Tibial nerve (tissue), 3 donors: ENCODE measurements around the gene SYNPO2L.

ENCODE experiments used
- POLR2A ChIP-seq, 2 donors: fragments of 450-650 bp; IDR thresholded peaks; one replicate each; pipeline ENCODE4 v1.6.1; 2017; ENCODE audit warnings: antibody characterized with exemption in 2 of 2, mild to moderate bottlenecking in 2 of 2, moderate library complexity in 2 of 2
- TF ChIP-seq, protein P1 (sequence below), 5 experiments: fragments of 200-600 bp in 3 of 5; fragments of 450-650 bp in 2 of 5; sonication (generic) in 3 of 5; IDR thresholded peaks; one replicate each; pipeline ENCODE4 v1.5.1; 2016 to 2019; ENCODE audit warnings: antibody characterized with exemption in 5 of 5, mild to moderate bottlenecking in 3 of 5, moderate library complexity in 2 of 5

DNA sequence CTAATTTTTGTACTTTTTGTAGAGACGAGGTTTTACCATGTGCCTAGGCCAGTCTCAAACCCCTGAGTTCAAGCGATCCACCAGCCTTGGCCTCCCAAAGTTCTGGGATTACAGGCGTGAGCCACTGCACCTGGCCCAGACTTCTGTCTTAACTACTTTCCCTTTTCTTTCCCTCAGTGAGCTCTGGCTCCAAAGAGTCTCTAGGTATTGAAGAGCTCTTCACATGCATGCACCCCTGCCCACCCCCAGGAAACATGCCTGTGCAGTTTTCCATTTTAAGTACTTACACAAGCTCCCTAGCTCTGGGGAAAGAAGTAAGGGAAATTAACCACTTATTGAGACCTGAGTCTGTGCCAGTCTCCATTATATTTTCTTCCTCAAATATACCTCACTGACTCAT, 16.5 kb downstream of the SYNPO2L start:
- TF ChIP-seq, protein P1, sequence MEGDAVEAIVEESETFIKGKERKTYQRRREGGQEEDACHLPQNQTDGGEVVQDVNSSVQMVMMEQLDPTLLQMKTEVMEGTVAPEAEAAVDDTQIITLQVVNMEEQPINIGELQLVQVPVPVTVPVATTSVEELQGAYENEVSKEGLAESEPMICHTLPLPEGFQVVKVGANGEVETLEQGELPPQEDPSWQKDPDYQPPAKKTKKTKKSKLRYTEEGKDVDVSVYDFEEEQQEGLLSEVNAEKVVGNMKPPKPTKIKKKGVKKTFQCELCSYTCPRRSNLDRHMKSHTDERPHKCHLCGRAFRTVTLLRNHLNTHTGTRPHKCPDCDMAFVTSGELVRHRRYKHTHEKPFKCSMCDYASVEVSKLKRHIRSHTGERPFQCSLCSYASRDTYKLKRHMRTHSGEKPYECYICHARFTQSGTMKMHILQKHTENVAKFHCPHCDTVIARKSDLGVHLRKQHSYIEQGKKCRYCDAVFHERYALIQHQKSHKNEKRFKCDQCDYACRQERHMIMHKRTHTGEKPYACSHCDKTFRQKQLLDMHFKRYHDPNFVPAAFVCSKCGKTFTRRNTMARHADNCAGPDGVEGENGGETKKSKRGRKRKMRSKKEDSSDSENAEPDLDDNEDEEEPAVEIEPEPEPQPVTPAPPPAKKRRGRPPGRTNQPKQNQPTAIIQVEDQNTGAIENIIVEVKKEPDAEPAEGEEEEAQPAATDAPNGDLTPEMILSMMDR (IDR thresholded peaks at IDR 0.05) = no peak
- no peak for TF ChIP-seq POLR2A (IDR thresholded peaks at IDR 0.05)
